Stimulated activated CD4-positive, alpha-beta T cell treated with anti-CD3 and anti-CD28 coated beads, Interleukin-1b, Interleukin-23, amount 100 ng/mL, for 4 hours (primary cell): ENCODE results near the gene ARFRP1.
"Not testable (repeated sequence)": the region's sequence is repeated elsewhere in the genome, so short reads cannot be mapped to it uniquely, and the experiment has no call there.

ENCODE experiments used
- DNase-seq, 2 donors: peaks; one replicate each; pipeline ENCODE4 v3.0.0-alpha.2; 2020; ENCODE audit warnings: low read depth in 2 of 2

Gene ARFRP1

GRCh38 chr20:63732118-63733095 is 24.6 kb upstream of the ARFRP1 start:
- DNase-seq: no peak

GRCh38 chr20:63731410-63731809 is 23.6 kb upstream of the ARFRP1 start:
- DNase-seq: no peak

GRCh38 chr20:63730189-63730733 is 22.5 kb upstream of the ARFRP1 start:
- not testable (repeated sequence) for DNase-seq

GRCh38 chr20:63722967-63723622 is 15.3 kb upstream of the ARFRP1 start:
- not testable (repeated sequence) for DNase-seq

GRCh38 chr20:63718996-63719395 is 11.2 kb upstream of the ARFRP1 start:
- DNase-seq: no peak

- DNase-seq: no peak
Measured at GRCh38 chr20:63714858-63715257, 7.1 kb upstream of the ARFRP1 start.

- no peak for DNase-seq
Measured at GRCh38 chr20:63712191-63712590, 4.4 kb upstream of the ARFRP1 start.

GRCh38 chr20:63711085-63711645 is 3.4 kb upstream of the ARFRP1 start:
- DNase-seq: no peak

GRCh38 chr20:63709149-63709527 is 1.4 kb upstream of the ARFRP1 start:
- DNase-seq: no peak

GRCh38 chr20:63708301-63709148 is 749 bp upstream of the ARFRP1 start:
- no peak for DNase-seq

- DNase-seq: peak; percentile 49 to 57
Measured at GRCh38 chr20:63706852-63707557, 771 bp downstream of the ARFRP1 start.

GRCh38 chr20:63706027-63706695 is 1.6 kb downstream of the ARFRP1 start:
- DNase-seq: no peak

- DNase-seq: no peak
Measured at GRCh38 chr20:63705232-63706026, 2.3 kb downstream of the ARFRP1 start.

- no peak for DNase-seq
Measured at GRCh38 chr20:63704749-63705117, 3.0 kb downstream of the ARFRP1 start.

- DNase-seq: no peak
Measured at GRCh38 chr20:63703976-63704748, 3.6 kb downstream of the ARFRP1 start.

- no peak for DNase-seq
Measured at GRCh38 chr20:63703471-63703975, 4.3 kb downstream of the ARFRP1 start.

- no peak for DNase-seq
Measured at GRCh38 chr20:63702751-63703470, 4.9 kb downstream of the ARFRP1 start.
